Lower leg skin (tissue), 4 donors: ENCODE data around the gene MCHR1. TPM values are rescaled to one million over a fixed set of nuclear protein-coding genes. Genes with fewer than 3 reads are reported as not detected.

Experiments
- DNase-seq, 2 donors: peaks; one replicate each; pipeline ENCODE4 v3.0.0-alpha.2; 2019; ENCODE audit warnings: low spot score in 2 of 2
- H3K4me3 ChIP-seq: fragments of 200-600 bp; sonication (generic); 2 replicates; pipeline ENCODE4 v1.5.1; 2017; ENCODE audit warnings: mild to moderate bottlenecking, low read depth; ENCODE audit not compliant: poor library complexity, severe bottlenecking
- POLR2A ChIP-seq, 2 donors: fragments of 450-650 bp; IDR thresholded peaks; one replicate each; pipeline ENCODE4 v1.6.1; 2016 to 2017; ENCODE audit warnings: antibody characterized with exemption in 2 of 2, mild to moderate bottlenecking in 1 of 2, moderate library complexity in 1 of 2
- WGBS, 2 donors: methylation state at CpG; one replicate each; pipeline ENCODE4 v1.1.5; 2018; 5-methylcytosine and 5-hydroxymethylcytosine counted together
- intact Hi-C: fragments of 100-400 bp; cut with DNase I; formaldehyde crosslinking; loops from one replicate; pipeline ENCODE4 v1.15.0; 2023; ENCODE audit warnings: low total_unique reads
- total RNA-seq, 4 donors: library from RNA; depleted of rRNA; stranded (reverse); fragments of >200 nt; gene quantifications; one replicate each; pipeline ENCODE4 v1.1.0, GENCODE V29; 2016
- TF ChIP-seq, protein P1 (sequence below), 3 donors: fragments of 450-650 bp; IDR thresholded peaks; one replicate each; pipeline ENCODE4 v1.5.1; 2016; ENCODE audit warnings: antibody characterized with exemption in 3 of 3, mild to moderate bottlenecking in 3 of 3, moderate library complexity in 2 of 3

The MCHR1 gene
- total RNA-seq, 4 donors from 2014 or later = 0.19 to 0.58 (median 0.41) TPM

DNA sequence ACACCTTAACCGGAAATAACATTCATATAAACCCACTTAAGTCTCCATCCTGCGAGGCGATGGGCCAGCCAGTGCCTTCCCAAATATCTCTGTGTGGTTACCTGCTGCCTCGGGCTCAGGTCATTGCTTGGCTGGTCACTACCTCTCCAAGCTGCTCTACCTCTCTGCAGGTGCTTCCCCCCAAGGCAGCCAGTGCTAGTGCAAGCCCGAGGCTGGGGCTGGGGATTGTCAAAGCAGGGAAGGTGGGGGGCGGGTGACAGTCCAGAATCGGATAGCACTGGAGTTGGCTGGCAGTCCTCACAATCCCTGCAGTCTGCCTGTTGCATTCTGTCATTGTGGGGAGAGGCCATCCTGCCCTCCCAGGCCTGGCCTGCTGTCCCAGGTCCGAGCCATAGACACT lies 11.1 kb downstream of the MCHR1 start:
- TF ChIP-seq, protein P1, sequence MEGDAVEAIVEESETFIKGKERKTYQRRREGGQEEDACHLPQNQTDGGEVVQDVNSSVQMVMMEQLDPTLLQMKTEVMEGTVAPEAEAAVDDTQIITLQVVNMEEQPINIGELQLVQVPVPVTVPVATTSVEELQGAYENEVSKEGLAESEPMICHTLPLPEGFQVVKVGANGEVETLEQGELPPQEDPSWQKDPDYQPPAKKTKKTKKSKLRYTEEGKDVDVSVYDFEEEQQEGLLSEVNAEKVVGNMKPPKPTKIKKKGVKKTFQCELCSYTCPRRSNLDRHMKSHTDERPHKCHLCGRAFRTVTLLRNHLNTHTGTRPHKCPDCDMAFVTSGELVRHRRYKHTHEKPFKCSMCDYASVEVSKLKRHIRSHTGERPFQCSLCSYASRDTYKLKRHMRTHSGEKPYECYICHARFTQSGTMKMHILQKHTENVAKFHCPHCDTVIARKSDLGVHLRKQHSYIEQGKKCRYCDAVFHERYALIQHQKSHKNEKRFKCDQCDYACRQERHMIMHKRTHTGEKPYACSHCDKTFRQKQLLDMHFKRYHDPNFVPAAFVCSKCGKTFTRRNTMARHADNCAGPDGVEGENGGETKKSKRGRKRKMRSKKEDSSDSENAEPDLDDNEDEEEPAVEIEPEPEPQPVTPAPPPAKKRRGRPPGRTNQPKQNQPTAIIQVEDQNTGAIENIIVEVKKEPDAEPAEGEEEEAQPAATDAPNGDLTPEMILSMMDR (IDR thresholded peaks at IDR 0.05) = no peak
- TF ChIP-seq POLR2A (IDR thresholded peaks at IDR 0.05) = no peak
- 76 to 89% methylated on average over 6 to 8 of the region's 8 CpGs for WGBS, 2 donors
- intact Hi-C loops = no loop called here
- no peak for DNase-seq
- H3K4me3 ChIP-seq = no peak overlapping the region

DNA sequence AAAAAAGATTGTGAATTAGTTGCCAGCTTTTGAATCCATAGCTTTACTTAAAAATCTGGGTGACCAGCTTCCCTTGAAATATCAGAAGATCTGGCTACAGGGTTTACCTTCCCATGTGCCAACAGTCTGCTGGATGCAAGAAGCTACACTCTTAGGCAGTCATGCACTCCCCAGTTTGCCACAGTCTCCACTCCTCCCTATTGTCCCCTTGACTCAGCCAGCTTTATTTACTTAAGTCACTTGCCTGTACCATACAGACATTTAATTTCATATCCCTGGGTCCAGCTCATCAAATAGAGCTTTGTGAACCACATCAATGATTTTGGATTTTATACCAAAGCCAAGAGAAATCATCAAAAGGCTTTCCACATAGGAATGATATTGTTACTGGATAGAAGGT lies 12.2 kb downstream of the MCHR1 start:
- H3K4me3 ChIP-seq = no peak overlapping the region
- intact Hi-C loops = no loop called here
- TF ChIP-seq, protein P1 (IDR thresholded peaks at IDR 0.05) = no peak
- TF ChIP-seq POLR2A (IDR thresholded peaks at IDR 0.05) = no peak
- no peak for DNase-seq

DNA sequence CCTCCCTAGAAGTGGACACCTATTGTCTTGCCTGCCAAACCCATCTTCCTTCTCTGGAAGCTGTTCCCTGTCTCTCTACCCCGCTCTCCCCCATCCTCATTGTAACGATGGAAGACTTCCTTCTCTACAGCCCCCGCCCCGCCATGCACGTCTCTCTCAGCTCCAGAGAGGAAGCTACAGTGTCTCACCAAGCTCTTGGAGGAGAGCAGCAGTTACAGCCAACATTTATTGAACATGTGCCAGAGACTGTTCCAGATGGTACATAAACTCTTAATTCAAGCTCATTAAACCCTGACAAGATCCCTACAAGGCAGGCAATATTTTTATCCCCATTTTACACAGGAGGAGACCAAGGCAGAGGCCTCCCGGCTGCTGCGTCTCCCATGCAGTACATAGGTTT lies 15.1 kb downstream of the MCHR1 start:
- no peak overlapping the region for H3K4me3 ChIP-seq
- no peak for DNase-seq
- no peak for TF ChIP-seq POLR2A (IDR thresholded peaks at IDR 0.05)
- TF ChIP-seq, protein P1 (IDR thresholded peaks at IDR 0.05) = no peak
- WGBS, 2 donors = 26 to 39% methylated on average over 7 of the region's 7 CpGs
- intact Hi-C loops = no loop called here

DNA sequence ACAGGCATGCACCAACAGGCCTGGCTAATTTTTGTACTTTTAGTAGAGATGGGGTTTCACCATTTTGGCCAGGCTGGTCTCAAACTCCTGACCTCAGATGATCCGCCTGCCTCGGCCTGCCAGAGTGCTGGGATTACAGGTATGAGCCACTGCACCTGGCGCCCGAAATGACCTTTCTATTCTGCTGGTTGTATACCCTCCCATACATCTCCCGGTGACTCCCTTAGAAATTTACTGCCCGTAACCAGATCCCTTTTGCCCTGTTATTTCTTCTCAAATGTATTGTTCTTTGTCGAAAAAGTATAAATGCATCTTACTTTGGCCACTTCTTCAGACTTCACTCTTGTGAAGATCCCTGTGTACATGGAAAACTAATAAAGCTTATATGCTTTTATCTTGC lies 22.0 kb downstream of the MCHR1 start:
- intact Hi-C loops = loop anchor here (10.0 kb wide), 1 partner anchor 46 kb away; no protein-coding TSS in a partner anchor
- H3K4me3 ChIP-seq = no peak overlapping the region
- 86 to 90% methylated on average over 7 of the region's 7 CpGs for WGBS, 2 donors
- no peak for DNase-seq
- TF ChIP-seq, protein P1 (IDR thresholded peaks at IDR 0.05) = no peak
- TF ChIP-seq POLR2A (IDR thresholded peaks at IDR 0.05) = no peak

DNA sequence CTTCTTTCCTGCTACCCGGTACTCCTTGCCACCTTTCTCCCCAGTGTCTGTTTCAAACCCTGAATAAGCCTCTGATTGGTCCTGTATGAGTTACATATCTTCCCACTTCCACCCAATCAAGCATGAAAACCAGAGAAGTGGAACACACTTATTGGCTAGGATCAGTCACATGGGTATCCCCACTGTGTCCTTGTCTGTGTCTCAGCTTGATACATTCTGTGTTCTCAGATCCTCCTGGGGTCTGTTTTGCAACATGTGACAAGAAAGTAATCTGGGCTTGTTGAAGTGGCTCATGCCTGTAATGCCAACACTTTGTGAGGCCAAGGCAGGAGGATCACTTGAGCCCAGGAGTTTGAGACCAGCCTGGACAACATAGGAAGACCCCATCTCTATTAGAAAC lies 23.9 kb downstream of the MCHR1 start:
- WGBS, 2 donors = 56 to 60% methylated on average over 1 of the region's 1 CpG
- H3K4me3 ChIP-seq = no peak overlapping the region
- TF ChIP-seq, protein P1 (IDR thresholded peaks at IDR 0.05) = no peak
- DNase-seq = no peak
- intact Hi-C loops = loop anchor here (10.0 kb wide), 1 partner anchor 48 kb away; no protein-coding TSS in a partner anchor

DNA sequence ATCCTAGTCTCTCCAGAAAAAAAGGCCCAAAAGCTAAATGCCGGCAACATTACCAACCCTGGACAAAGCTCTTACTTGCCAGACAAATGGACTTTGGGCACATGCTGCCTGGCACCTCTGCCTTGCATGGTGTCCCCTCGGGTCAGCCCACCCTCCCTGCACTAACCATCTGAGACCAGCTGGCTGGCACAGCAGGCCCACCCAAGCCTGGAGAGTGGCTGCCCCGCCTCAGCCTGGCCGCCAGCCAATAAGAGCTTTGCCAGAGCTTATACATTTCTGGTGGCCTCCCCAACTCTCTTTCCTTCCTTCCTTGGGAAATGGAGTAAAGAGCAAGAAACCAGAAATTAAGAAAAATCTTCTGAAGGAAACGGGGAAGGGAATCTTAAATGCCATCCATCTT lies 24.5 kb downstream of the MCHR1 start:
- DNase-seq = no peak
- H3K4me3 ChIP-seq = no peak overlapping the region
- TF ChIP-seq, protein P1 (IDR thresholded peaks at IDR 0.05) = no peak
- no peak for TF ChIP-seq POLR2A (IDR thresholded peaks at IDR 0.05)
- intact Hi-C loops = loop anchor here (10.0 kb wide), 1 partner anchor 49 kb away; no protein-coding TSS in a partner anchor
- 53% methylated on average over 5 of the region's 5 CpGs for WGBS, 2 donors
